GM18520 (cell line): ENCODE measurements around the gene MYDGF.
"Not testable (repeated sequence)": the region's sequence is repeated elsewhere in the genome, so short reads cannot be mapped to it uniquely, and the experiment has no call there.

Experiments
- ATAC-seq: cut with Tn5 transposase; IDR thresholded peaks from one replicate; pipeline ENCODE4 v1.9.1; 2021; ENCODE audit not compliant: unreplicated experiment

MYDGF gene

DNA sequence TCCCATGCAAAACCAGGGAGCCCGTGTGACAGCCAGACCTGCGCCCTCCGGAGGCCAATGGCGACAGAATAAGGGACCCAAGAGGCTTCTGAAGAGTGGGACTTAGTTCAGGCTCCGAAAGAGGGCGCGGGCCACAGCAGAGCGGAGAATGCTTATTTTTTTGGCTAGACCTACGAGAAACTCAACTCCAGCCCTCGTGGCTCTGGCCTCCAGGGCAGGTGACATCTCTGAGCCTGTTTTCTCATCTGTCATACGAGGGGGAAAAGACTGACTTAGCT lies 30.5 kb upstream of the MYDGF start:
- ATAC-seq, result no peak

DNA sequence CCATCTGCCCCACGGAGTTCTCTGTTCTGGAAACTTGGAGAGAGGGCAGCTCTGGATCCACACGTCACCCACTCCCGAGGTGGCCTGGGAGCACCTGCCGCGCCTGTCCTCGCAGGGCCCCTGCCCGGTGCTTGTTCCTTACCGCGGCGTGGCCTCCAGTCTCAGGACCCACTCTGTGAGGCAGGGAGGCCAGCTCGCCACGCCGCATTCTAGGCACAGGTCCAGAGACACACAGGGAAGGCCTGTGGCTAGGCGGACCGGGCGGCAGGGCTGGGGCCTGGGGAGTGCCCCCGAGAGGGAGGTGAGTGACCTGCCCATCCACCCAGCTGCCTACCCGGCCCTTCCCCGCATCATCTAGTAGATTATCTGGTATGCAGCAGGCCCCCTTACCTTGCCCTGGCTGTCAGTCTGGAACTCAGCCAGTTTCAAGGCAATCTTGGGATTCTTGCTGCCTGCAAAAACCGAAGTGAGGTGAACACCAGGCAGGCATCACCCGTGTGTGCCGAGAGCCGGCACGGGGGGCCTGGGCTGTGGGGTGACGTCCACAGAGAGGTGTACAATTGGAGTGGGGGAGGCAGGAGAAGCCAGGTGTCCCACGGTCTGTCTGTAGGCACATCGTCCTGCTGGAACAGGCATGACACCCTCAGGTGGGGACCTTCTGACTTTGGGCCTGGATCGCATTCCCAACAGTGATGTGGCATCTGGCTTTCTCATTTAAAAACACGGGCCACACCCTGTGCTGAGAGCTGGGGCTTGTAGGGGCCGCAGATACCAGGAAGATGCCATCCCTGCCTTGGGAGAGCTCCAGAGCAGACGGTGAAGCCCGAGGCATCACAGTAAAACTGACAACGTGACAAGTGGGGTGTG lies 29.9 kb upstream of the MYDGF start:
- ATAC-seq, result no peak

DNA sequence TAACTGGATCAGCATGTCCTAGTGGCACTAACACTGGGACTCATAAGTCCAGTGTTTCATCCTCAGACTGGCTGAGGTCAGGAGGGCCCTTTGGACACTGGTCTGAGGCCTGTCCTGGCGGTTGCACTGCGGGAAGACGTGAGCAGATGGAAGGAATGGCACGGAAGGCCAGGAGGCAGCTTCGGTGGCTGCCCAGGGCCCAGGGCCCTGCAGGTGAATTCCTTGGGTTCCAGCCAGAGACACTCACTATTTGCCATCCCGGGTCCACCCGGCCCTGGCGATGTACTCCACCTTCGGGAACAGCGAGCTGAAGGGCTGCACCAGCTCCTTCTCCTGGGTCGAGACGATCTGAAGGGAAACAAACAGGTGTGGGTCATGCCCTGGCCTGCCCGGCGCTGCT lies 27.2 kb upstream of the MYDGF start:
- ATAC-seq, result no peak

- no peak for ATAC-seq
Measured at GRCh38 chr19:4695224-4695731, 25.1 kb upstream of the MYDGF start.

GRCh38 chr19:4694211-4694987 lies 24.3 kb upstream of the MYDGF start:
- ATAC-seq, result no peak

- ATAC-seq, result no peak
Measured at GRCh38 chr19:4693471-4694121, 23.5 kb upstream of the MYDGF start.

GRCh38 chr19:4693078-4693350 lies 22.9 kb upstream of the MYDGF start:
- ATAC-seq, result no peak

DNA sequence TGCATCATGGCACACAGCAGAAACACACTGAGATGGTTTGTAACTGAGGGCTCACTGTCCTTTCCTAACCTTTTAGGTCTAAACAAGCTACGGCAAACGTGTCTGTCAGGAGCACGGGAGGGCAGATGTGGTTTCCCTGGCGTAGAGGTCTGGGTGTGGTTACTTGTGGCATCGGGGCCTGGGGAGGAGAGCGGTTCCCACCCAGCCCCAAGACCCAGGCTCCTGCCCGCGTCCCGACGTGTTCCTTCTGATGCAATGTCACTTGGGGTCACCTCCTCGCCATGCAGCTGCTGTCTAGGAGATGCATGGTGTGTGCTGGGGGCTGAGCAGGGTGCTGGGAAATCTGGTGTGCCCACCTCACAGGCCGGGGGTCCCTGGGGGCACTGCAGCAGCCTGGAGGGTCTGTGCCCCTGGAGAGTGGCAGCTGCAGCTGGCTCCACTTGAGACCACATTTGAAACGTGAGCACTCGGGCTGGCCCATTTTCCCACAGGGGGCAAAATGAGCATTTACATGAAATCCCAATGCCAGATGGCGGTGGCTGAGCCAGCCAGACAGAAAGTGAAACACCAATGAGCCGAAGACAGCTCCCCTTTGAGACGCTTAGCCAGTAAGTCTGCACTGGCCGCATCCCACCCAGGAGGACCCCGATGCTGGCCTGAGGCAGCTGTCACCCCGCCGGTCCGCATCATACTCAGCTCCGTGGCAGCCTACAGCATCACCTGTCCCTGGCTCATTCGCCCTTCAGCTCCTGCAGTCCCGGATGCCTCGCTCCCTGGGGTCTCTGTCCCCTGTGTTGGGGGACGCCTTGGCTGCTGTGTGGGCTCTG lies 22.3 kb upstream of the MYDGF start:
- no peak for ATAC-seq

- ATAC-seq, result no peak
Measured at GRCh38 chr19:4691373-4691772, 21.2 kb upstream of the MYDGF start.

DNA sequence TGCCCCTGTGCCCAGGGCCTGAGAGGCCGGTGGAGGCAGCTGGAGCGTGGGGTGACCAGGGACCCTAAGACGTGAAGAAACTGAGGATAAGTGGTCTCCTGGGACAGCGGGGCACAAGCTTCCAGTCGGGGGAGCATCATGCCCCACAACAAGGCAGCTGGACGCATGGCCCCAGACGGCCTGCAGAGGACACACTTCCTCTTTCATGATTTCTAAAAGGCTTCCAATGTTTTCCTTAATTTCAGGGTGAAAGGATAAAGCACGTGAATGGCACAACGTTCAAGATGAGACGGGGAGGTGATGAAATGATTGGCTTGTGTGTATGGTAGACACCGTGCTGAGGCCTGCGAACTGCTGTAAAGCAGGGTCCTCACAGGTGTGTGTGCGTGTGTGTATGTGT lies 20.2 kb upstream of the MYDGF start:
- no peak for ATAC-seq

GRCh38 chr19:4689403-4689802 lies 19.3 kb upstream of the MYDGF start:
- ATAC-seq, result no peak

- no peak for ATAC-seq
Measured at GRCh38 chr19:4688587-4688986, 18.4 kb upstream of the MYDGF start.

DNA sequence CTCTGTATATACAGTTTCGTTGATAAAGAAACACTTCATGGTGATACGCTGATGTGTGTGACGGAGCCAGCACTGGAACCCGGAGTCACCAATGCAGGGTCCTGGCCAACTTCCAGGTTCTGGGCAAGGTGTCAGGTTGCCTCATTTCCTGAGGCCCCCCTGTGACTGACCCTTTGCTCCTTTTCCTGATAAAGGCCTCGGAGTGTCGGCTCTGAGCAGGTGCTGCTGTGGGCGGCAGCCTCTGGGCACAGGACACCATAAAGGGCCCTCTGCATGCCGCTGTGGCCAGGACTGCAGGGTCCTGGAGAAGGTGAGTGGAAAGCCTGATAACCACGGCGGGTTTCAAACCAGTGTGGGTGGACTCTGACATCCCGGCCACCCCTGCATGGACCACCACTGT lies 17.3 kb upstream of the MYDGF start:
- no peak for ATAC-seq

GRCh38 chr19:4686700-4687099 lies 16.6 kb upstream of the MYDGF start:
- ATAC-seq, result no peak

DNA sequence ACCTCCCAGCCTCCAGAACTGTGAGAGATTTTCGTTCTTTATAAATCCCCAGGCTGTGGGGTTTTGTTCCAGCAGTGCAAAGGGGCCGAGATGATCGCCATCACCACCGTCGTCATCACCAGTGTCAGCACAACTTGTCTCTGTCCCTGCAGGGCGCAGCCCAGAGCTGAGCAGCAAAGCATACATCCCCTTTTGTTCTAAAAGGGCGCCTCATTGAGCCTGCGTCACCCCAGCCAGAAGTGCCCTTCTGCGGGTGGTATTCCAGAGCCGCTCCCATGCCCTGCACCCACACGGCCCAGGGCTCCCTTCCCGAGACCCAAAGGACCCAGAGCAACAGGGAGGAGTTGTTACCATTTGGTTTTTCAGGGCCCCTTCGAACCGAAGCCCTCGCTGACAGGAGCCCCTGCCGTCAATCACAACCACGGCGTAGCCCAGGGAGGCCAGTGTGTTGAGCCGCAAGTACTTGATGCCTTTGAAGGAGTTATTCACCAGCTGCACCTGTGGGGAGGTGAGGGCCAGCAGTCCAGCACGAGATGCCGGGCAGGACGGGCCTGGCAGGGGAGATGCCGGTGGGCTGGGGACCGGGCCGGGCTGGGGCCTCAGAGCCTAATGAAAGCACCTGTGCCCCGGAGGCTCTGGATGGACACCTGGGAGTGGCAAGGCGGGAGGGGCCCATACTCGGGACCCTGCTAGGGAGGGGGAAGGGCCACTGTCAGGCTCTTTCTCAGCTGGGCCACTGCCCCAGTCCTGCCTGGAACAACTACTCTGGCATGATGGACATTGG lies 14.4 kb upstream of the MYDGF start:
- no peak for ATAC-seq

DNA sequence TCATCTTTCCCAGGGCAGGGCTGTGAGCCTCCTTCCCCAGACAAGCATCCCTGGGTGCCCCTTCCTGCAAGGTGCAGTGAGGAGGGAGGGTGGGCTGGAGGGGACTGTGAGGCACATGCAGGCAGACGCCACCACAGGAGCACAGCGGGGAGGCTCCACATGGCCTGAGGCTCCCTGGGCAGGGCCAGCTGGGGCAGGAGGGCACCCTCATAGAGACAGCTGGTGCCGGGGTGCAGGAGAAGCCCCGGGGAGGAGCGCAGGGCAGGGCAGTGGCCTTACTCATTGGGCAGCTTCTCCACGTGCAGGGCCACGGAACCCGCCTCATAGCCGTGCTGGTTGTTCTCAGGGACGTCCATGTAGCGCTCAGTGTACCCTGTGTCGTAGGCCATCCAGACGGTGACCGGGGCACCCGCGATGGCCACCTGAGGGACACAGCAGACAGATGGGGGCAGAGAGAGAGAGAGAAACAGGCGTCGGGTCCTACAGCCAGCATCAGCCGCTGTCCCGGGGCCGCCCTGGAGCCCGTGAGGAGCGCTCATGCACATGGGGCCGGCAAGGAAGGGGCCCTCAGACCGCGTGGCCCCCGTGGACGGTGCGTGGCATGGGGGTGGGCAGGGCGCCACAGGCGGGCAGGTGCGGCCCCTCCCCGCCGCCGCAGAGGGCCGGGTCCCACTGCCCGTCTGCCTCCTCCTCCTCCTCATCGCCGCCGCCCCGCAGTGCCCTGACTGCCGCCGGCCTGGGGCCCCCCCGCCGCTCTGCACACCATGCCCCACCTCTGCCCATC lies 12.5 kb upstream of the MYDGF start:
- no peak for ATAC-seq

- not testable (repeated sequence) for ATAC-seq
Measured at GRCh38 chr19:4680021-4680420, 9.9 kb upstream of the MYDGF start.

DNA sequence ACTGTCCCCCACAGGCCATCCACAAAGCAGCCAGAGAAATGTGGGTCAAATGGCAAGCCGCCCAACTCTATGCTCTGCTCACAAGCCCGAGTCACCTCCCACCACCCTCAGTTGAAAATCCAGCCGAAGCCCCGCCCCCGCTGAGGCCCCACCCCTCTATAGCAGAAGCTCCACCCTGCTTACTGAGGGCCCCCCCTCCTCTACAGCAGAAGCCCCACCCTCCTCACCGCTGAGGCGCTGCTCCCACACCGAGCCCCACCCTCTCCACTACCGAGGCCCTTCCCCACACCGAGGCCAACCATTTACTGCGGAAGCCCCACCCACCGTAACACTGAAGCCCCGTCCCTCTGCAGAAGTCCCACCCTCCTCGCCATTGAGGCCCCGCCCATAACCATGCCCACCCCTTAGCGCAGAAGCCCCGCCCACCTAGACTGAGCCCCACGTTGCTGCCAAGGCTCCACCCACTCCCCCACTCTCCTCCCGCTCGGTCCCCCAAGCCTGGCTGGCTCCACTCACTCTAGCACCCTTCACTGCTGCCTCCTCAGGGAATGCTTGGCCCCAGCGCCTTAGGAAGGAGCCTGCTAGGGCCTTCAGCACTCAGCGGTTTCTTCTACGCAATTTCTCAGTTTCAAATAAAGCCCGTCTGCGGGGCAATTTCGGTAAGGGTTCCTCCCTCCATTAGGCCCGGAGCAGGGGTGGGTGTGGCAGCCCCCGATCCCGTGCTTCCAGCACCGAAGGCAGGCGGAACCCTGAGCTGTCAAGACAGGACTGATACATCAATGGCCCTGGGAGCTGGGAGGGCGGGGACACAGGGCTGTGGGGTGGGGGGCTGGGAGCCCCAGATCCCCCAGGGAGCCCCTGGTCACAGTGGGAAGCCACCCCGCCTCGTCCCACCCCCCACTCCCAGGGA lies 9.0 kb upstream of the MYDGF start:
- ATAC-seq, result no peak
